ENCODE data around the gene FAIM2.
A peak's percentile ranks its signal among the peaks of the same experiment; 100 is the strongest.
"Not testable (repeated sequence)": the region's sequence is repeated elsewhere in the genome, so short reads cannot be mapped to it uniquely, and the experiment has no call there.

FAIM2 gene

GRCh38 chr12:49877066-49877465 is 26.6 kb downstream of the FAIM2 start:
- no peak for DNase-seq

- DNase-seq: no peak
Measured at GRCh38 chr12:49876070-49876469, 27.6 kb downstream of the FAIM2 start.

DNA sequence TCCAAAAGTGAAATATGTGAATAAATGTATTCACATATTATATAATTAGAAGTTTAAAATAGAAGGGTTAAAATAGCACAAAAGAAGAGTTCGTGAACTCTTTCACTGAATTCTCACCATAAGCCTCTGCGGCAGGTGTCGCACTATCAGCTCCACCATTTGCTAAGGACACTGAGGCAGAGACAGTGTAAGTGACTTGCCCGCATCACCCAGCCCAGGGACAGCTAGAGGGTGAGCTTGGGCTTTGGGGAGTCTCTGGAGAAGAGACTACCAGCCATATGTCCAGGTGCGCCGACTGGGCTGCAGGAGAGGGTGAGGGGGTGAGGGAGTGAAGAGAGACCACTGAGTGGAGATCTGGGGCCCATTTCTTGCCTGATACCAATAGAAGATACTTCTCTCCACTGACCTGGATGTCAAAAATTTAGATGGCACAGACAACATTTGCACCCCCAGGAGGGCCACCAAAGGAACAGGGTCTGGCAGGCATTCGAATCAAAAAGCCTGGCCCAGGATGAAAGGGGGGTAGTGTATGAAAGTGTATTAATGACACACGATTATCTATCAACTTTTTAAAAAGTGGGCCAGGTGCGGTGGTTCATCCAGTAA is 28.5 kb downstream of the FAIM2 start:
- no peak for DNase-seq

DNA sequence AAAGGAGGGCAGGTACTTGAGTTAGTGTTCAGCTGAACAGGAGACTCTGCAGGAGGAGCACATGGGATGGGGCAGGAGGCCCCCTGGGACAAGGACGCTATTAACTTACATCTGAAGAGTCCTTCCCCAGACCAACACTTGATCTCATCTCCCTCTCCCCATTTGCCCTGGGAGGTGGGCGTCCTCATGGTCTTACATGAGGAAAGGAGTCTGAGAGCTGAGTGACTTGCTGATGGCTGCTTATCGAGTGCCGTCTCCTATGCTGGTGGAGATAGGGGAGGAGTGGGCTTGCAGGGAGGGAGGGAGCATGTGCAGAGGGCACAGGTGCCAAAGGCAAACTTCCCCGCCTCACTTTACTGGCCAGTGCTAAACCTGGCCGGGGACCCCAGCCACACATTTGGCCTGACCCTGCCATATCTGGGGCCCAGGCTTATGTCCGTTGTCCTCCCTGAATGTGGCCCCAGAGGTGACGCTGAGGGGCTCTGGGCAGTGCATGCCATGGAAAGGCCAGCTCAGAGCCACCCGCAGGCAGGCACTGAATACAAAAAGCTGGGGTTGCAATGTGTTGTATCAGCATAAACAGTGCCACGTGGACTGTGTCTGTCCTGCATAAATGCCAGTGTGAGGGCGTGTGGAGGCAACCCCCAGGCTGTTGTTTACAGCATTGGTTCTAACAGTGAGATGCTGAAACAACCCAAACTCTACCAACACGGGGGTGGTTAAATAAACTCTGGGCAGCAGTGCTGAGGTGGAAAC is 29.4 kb downstream of the FAIM2 start:
- DNase-seq: no peak

DNA sequence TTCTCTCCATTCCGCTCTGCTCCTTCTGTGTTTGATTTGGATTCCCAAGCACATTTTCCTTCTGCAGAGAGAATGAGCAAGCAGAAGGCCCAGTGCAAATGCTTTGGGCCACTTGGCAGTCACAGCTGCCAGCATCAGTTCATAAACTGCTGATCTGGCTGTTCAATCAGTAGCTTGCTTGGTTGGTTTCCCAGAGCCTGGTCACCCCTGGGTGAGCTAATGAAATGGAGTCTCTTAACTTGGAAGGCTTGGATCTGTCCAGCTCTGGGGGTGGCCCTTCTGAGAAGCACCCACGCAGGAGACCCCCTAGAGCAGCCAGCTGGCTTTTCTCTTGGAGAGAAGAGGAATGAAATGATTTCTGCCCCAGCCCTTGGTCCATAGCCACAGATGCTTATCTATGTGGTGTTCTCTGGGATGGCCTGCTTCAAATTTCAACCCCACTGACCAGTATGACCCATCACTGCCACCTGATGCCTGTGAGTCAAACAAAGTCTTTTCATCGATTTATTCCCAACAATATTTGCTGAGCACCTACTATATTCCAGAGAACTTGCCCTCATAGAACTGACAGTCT is 30.3 kb downstream of the FAIM2 start:
- DNase-seq: no peak

DNA sequence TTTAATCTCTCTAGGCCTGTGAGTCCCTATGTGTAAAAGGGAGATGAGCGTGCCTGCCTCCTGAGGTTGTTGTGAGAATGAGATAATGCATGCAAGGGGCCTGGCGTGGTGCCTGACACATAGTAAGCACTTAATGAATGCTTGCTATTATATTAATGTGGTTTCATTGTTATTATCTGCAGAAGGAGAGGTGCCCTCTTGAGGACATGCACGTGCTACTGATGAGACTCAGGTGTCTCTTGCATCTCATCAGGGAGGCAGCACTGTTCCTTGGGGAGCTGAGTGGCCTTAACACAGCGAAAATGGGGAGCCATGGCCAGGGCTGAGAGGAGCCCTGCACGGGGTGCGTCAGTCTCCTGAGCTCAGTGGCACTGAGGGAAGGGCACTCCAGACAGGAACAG is 30.9 kb downstream of the FAIM2 start:
- DNase-seq: no peak

DNA sequence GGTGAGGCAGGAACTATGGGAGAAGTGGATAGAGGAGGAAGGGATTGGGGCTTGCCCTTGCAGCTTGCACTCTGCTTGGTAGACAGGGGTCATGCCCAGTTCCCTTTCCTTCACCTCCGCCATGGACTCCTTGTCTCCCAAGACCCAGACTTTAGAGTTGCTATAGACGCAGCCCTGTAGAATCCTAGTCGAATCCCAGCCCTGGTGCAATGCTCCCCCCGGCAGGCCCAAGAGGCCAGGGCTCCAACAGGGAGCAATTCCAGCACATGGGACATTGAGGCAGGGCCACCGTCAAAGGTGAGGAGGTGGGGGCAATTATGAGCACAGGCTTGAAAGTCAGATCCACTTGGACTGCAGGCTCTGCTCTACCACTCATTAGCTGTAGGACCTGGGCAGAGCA is 31.3 kb downstream of the FAIM2 start:
- DNase-seq: no peak

- DNase-seq: not testable (repeated sequence)
Measured at GRCh38 chr12:49871811-49872251, 31.9 kb downstream of the FAIM2 start.

- no peak for DNase-seq
Measured at GRCh38 chr12:49871263-49871561, 32.5 kb downstream of the FAIM2 start.

GRCh38 chr12:49870501-49871262 is 33.0 kb downstream of the FAIM2 start:
- no peak for DNase-seq

DNA sequence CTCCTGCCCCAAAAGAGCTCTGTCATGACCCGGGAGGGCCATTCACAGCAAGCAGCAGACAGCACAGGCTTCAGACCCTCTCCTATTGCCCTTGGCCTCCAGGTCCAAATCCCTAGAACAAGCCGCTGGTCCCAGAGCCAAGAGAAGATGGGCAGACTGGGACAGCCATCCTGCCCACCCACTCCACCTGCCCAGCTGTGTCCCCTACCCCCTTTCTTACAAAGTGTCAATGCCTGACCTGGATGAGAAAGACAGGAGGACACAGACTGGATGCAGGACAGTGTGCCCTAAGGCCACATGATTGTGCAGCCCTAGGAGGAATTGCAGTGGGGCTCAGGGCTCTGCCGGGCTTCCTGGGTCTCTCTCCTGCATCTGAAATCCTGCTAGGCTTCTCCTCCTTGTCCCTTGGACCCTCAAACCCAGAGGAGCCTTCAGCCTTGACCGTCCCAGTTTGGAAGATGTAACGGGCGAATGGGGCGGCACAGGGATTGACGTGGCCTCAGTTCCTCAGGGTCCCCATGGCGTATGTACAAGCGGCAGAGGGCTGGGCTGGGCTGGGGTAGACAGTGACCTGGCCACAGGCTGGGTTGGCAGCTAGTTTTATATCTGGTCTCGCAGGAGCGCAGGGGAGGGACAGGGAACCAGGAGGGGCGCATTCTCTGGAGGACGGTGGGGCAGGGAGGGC is 33.7 kb downstream of the FAIM2 start:
- DNase-seq: no peak

DNA sequence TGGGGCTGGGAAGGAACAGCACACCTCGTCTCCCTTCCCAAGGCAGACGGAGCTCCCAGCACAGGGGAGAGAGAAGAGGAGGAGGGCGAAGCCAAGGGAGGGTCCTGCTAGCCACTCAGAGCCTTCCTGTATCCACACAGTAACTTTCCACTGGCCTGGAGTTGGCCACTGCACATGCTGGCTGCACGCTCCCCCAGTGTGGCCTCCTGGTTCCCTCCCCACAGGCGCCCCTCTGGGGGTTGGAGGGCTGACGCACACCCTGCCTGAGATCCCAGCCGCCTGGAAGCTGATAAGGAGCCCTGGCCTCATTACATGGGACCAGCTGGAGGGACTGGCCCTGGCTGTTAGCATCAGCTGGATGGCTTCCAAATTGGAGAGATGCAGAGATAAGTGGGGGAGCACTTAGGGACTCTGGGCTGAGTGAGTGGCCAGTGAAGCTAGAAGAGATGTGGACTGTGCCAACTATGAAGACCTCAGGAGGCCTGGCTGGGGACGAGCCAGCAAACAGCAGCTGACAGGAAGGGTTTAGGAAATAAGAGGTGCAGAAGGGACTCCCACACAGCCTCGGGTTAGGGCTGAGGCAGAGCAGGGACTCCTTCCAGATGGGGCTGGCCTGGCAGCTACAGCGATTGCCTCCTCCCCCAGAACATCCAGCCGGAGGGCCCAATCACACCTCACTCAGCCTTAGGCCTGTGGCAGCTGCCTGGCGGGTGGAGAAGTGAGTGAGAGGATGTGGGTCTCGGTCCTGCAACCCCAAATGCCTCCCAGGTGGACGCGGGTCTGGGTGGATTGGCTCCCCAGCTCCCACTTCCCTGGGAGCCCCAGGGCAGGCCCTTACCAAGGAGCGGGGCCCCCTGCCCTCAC is 34.5 kb downstream of the FAIM2 start:
- DNase-seq: peak; percentile 64 to 88

- no peak for DNase-seq
Measured at GRCh38 chr12:49868449-49868848, 35.3 kb downstream of the FAIM2 start.

GRCh38 chr12:49867570-49868341 is 35.9 kb downstream of the FAIM2 start:
- DNase-seq: no peak

DNA sequence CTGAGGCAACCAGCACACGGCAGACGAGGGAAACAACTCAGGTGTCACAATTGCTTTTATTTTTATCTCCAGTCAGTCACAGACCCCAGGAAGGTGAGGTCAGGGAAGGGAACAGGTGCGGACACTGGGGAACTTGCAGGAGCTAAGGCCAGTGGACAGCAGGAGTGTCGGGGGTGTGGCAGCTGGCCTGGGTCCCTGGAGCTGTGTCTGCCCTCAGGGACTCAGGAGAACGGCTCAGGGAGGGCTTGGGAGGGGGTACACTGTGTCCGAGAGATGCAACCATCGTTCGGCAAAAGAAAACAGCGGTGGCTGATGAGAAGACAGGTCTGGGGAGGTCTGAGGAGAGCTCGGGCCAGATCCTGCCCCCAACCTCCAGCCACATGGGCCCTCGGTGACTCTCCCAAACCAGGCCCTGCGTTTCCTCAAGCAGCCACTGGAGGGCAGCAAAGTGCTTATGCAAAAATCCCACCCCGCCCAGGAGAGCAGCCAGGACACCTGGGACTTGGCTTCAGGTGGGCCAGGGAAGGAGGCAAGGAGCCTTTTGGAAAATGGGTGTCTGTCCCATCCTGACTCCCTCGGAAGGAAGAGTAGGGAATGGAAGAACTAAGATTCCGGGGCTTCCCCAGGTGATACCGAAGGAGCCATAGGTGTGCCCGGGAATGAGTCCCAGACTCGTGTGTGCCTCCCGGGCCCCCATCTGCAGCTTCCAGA is 36.7 kb downstream of the FAIM2 start:
- peak; percentile 62 to 71 for DNase-seq

DNA sequence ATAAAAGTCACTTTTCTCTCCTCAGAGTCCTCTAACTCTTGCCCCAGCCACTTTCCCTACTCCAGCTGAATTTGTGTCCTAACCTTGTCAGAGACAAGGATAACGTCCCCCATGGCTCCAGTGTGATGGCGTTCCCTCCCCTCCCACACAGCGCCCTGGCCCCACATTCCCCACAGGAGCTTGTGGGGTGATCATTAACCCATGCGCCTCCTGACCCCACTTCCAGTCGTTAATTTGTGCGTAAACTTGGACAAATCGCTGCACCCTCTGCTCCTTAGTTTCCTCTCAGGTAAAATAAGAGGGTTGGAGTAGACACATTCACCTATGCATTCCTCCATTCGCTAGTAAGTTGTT is 37.9 kb downstream of the FAIM2 start:
- DNase-seq: no peak

DNA sequence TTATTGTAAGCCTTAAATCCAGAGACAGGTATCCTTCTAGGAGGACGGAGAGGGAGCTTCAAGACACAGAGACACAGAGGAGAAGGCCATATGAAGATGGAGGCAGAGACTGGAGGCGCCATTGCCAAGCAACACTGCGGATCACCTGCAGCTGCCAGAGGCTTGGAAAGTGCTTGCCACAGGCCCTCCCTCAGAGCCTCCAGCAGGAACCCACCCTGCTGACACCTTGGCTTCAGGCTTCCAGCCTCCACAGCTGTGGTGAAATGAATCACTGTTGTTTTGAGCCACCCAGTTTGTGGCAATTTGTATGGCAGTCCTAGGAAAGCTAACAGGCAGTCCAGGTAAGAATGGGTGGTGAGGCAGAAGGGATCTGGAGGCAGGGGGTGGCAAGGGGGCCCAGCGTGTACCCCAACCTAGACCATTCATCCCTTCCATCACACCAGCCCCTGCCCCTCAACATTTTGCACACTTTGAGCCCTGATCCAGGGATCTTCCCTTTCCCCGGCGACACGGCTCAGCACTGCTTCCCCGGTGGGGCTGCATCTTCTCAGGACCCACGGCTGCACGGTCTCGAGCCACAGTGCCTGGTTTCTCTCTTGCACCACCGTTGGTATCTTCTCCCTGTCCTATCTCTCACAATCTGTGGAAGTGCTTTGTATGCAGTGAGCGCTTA is 38.5 kb downstream of the FAIM2 start:
- DNase-seq: no peak

GRCh38 chr12:49864798-49865090 is 39.0 kb downstream of the FAIM2 start:
- no peak for DNase-seq

GRCh38 chr12:49863946-49864797 is 39.5 kb downstream of the FAIM2 start:
- DNase-seq: no peak

All from inflammatory macrophage (primary cell).